ENCODE data around the gene SUMO2.

Gene SUMO2

GRCh38 chr17:75131278-75132017, 51.3 kb downstream of the SUMO2 start, which contains the start of gene NT5C:
Gene NT5C (minus strand): TSS chr17:75131742. CDS start chr17:75131707, 35 bp downstream.
- ATAC-seq: peak; percentile 83
- TF ChIP-seq, protein P1, sequence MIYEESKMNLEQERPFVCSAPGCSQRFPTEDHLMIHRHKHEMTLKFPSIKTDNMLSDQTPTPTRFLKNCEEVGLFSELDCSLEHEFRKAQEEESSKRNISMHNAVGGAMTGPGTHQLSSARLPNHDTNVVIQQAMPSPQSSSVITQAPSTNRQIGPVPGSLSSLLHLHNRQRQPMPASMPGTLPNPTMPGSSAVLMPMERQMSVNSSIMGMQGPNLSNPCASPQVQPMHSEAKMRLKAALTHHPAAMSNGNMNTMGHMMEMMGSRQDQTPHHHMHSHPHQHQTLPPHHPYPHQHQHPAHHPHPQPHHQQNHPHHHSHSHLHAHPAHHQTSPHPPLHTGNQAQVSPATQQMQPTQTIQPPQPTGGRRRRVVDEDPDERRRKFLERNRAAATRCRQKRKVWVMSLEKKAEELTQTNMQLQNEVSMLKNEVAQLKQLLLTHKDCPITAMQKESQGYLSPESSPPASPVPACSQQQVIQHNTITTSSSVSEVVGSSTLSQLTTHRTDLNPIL (CRISPR knock-in tag; IDR thresholded peaks at IDR 0.05; ENCODE audit: low read depth): no peak
- TF ChIP-seq, protein P2, sequence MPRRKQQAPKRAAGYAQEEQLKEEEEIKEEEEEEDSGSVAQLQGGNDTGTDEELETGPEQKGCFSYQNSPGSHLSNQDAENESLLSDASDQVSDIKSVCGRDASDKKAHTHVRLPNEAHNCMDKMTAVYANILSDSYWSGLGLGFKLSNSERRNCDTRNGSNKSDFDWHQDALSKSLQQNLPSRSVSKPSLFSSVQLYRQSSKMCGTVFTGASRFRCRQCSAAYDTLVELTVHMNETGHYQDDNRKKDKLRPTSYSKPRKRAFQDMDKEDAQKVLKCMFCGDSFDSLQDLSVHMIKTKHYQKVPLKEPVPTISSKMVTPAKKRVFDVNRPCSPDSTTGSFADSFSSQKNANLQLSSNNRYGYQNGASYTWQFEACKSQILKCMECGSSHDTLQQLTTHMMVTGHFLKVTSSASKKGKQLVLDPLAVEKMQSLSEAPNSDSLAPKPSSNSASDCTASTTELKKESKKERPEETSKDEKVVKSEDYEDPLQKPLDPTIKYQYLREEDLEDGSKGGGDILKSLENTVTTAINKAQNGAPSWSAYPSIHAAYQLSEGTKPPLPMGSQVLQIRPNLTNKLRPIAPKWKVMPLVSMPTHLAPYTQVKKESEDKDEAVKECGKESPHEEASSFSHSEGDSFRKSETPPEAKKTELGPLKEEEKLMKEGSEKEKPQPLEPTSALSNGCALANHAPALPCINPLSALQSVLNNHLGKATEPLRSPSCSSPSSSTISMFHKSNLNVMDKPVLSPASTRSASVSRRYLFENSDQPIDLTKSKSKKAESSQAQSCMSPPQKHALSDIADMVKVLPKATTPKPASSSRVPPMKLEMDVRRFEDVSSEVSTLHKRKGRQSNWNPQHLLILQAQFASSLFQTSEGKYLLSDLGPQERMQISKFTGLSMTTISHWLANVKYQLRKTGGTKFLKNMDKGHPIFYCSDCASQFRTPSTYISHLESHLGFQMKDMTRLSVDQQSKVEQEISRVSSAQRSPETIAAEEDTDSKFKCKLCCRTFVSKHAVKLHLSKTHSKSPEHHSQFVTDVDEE (CRISPR knock-in tag; IDR thresholded peaks at IDR 0.05): peak; percentile 74; the same call in 1 of the 2 replicates
- 0 out of 2 replicates have a peak, but pooled peaks have one; percentile 8 for TF ChIP-seq ZNF565 (CRISPR knock-in tag; conservative IDR thresholded peaks at IDR 0.05; ENCODE audit: low read depth)
- peak; percentile 44; the same call in 1 of the 2 replicates for TF ChIP-seq ZNF70 (CRISPR knock-in tag; IDR thresholded peaks at IDR 0.05)
- no peak; the same call in 1 of the 2 replicates for TF ChIP-seq PATZ1 (CRISPR knock-in tag; IDR thresholded peaks at IDR 0.05; ENCODE audit: borderline replicate concordance)
- TF ChIP-seq BACH2 (CRISPR knock-in tag; IDR thresholded peaks at IDR 0.05; ENCODE audit: borderline replicate concordance): no peak
- peak; percentile 82; the same call in 1 of the 2 replicates for TF ChIP-seq SNAI2 (CRISPR knock-in tag; IDR thresholded peaks at IDR 0.05)
- TF ChIP-seq PPARA (CRISPR knock-in tag; IDR thresholded peaks at IDR 0.05; ENCODE audit: borderline replicate concordance): no peak
- TF ChIP-seq ZFP30 (CRISPR knock-in tag; IDR thresholded peaks at IDR 0.05): no peak
- TF ChIP-seq ZFP3 (CRISPR knock-in tag; IDR thresholded peaks at IDR 0.05): peak; percentile 78
- peak; percentile 87; the same call in 1 of the 2 replicates for TF ChIP-seq CSDC2 (CRISPR knock-in tag; IDR thresholded peaks at IDR 0.05)
- TF ChIP-seq ESRRG (CRISPR knock-in tag; IDR thresholded peaks at IDR 0.05): no peak
- TF ChIP-seq, protein P3, sequence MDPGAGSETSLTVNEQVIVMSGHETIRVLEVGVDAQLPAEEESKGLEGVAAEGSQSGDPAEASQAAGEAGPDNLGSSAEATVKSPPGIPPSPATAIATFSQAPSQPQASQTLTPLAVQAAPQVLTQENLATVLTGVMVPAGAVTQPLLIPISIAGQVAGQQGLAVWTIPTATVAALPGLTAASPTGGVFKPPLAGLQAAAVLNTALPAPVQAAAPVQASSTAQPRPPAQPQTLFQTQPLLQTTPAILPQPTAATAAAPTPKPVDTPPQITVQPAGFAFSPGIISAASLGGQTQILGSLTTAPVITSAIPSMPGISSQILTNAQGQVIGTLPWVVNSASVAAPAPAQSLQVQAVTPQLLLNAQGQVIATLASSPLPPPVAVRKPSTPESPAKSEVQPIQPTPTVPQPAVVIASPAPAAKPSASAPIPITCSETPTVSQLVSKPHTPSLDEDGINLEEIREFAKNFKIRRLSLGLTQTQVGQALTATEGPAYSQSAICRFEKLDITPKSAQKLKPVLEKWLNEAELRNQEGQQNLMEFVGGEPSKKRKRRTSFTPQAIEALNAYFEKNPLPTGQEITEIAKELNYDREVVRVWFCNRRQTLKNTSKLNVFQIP (CRISPR knock-in tag; IDR thresholded peaks at IDR 0.05; ENCODE audit: borderline replicate concordance, low read depth): no peak
- no peak for TF ChIP-seq ZC3H10 (CRISPR knock-in tag; IDR thresholded peaks at IDR 0.05)
- TF ChIP-seq ZNF8 (CRISPR knock-in tag; IDR thresholded peaks at IDR 0.05): no peak
- no peak for TF ChIP-seq ARNTL (CRISPR knock-in tag; IDR thresholded peaks at IDR 0.05; ENCODE audit: borderline replicate concordance, low read depth)
- no peak for TF ChIP-seq ISL1 (CRISPR knock-in tag; IDR thresholded peaks at IDR 0.05)
- TF ChIP-seq TCF4 (CRISPR knock-in tag; IDR thresholded peaks at IDR 0.05; ENCODE audit: borderline replicate concordance): no peak
- TF ChIP-seq OSR1 (CRISPR knock-in tag; IDR thresholded peaks at IDR 0.05): no peak
- TF ChIP-seq RARB (CRISPR knock-in tag; IDR thresholded peaks at IDR 0.05): no peak
- TF ChIP-seq TOX (CRISPR knock-in tag; IDR thresholded peaks at IDR 0.05; ENCODE audit: borderline replicate concordance): no peak
- TF ChIP-seq GLIS3 (CRISPR knock-in tag; IDR thresholded peaks at IDR 0.05): no peak
- TF ChIP-seq, protein P4, sequence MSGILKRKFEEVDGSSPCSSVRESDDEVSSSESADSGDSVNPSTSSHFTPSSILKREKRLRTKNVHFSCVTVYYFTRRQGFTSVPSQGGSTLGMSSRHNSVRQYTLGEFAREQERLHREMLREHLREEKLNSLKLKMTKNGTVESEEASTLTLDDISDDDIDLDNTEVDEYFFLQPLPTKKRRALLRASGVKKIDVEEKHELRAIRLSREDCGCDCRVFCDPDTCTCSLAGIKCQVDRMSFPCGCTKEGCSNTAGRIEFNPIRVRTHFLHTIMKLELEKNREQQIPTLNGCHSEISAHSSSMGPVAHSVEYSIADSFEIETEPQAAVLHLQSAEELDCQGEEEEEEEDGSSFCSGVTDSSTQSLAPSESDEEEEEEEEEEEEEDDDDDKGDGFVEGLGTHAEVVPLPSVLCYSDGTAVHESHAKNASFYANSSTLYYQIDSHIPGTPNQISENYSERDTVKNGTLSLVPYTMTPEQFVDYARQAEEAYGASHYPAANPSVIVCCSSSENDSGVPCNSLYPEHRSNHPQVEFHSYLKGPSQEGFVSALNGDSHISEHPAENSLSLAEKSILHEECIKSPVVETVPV (CRISPR knock-in tag; IDR thresholded peaks at IDR 0.05): no peak

All from SK-N-SH treated with all-trans-retinoic acid at 6 μM for 48 hours (cell line).